ENCODE data around the gene CIRBP. TPM values are rescaled to one million over a fixed set of nuclear protein-coding genes. Genes with fewer than 3 reads are reported as not detected.

CIRBP gene
- total and polyA plus RNA-seq, 9 of the 15 experiments (the other 6 are each of a cell fraction or from before 2014, with no cell fraction given) = 20.5 to 327 (median 176) TPM

DNA sequence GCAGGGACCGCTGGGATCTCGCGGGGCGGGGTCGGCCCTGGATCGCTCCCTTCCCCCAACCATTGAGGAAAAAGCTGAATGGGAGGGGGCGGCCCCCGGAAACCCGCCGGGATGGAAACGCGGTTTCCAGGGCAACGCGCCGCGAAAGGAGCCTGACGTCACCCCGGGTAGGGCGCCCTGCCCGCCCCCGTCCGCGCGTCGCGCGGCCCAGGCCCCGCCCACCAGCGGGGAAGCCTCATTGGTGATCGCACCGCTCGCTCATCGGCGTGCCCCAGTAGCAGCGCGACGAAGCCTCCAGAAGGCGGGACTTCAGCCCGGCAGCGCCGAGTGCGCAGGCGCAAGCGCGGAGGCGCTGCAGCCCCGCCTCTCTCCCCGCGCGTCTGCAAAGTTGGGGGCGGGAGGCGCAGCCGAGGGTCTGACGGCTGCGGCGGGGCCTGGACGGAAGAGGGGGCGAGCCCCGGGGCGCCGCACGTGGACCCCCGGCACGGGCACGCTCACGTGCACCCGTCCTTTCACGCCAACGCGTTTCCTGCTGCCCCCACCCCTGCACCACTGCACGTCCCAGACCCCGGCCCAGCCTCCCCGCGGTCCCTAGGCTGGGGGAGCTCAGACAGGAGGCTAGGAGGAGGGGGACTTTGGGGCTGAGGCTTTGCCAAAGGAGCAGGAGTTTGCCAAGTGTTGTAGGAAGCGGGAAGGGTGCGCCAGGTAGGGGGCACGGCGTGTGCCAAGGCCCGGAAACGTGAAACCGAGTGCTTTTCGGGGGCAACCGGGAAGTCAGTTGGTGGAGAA lies 8.2 kb upstream of the CIRBP start:
- H3K4me2 ChIP-seq (ENCODE audit: insufficient read depth, low read length) = peak overlapping the region; percentile 84
- H4K20me1 ChIP-seq (replicated peaks; ENCODE audit: control insufficient read depth, insufficient read depth, low read length) = 0 out of 2 replicates have a peak, but pooled peaks cover 7% of the 10 kb centered on the region
- H3K9me3 ChIP-seq (replicated peaks; ENCODE audit: control insufficient read depth, insufficient read depth, low read depth, low read length) = no peaks in the 10 kb centered on the region
- H3K27me3 ChIP-seq (ENCODE audit: control insufficient read depth in 2 of 2, insufficient read depth in 2 of 2, low read length in 2 of 2) = no peaks in the 10 kb centered on the region
- intact Hi-C loops (cut with micrococcal nuclease) = no loop called here
- H3K9ac ChIP-seq (ENCODE audit: insufficient read depth in 1 of 2, low read depth in 2 of 2, low read length in 2 of 2) = peak overlapping the region; percentile 71 to 92
- DNase-seq (ENCODE audit: extremely low read depth in 1 of 4, low spot score in 3 of 4) (peak; percentile 89 to 98 (median 93)), FAIRE-seq (peak; percentile 92), ATAC-seq (peak; percentile 90)
- peaks cover 26% of the 10 kb centered on the region; the same call in 2 of the 3 replicates for H3K36me3 ChIP-seq (ENCODE audit: control insufficient read depth, insufficient read depth, low read length)
- H2AFZ ChIP-seq (ENCODE audit: low read depth, low read length) = peak overlapping the region; percentile 52
- H3K27ac ChIP-seq (ENCODE audit: extremely low read depth, low read depth, low read length) = peak overlapping the region; percentile 83
- H3K9me1 ChIP-seq (ENCODE audit: control insufficient read depth, insufficient read depth, low read length) = no peaks in the 10 kb centered on the region
- BruUV-seq (replicated peaks) = no TSS peak
- in situ Hi-C loops (cut with MboI) = no loop called here
- CTCF ChIA-PET (ENCODE audit: low intra/inter-chr PET ratio) = no interaction called here
- WGBS (ENCODE audit: insufficient coverage, low coverage, missing lambda C conversion rate) = 4% methylated on average over 50 of the region's 83 CpGs
- POLR2A ChIA-PET = interaction anchor here (1.9 to 2.6 kb wide), 3 partner anchors 8 to 12 kb away, joined by 8 to 14 read pairs (median 9); partner anchors contain the start of gene CIRBP
- peaks cover 61 to 95% of the 10 kb centered on the region in 2 experiments for H3K4me1 ChIP-seq (replicated peaks in 1 of 2; ENCODE audit: control insufficient read depth in 2 of 2, insufficient read depth in 2 of 2, low read length in 2 of 2)
- H3K79me2 ChIP-seq (ENCODE audit: control insufficient read depth, insufficient read depth, low read length) = peaks cover 21% of the 10 kb centered on the region
- peak overlapping the region; percentile 66 for H3K4me3 ChIP-seq
- TF ChIP-seq ZBTB40 (IDR thresholded peaks at IDR 0.05) = 0 out of 2 replicates have a peak, but pooled peaks have one; percentile 11
- TF ChIP-seq ZBTB40 (CRISPR knock-in tag; IDR thresholded peaks at IDR 0.05) = no peak
- TF ChIP-seq ZMIZ1 (IDR thresholded peaks at IDR 0.05; ENCODE audit: low read depth in 2 of 2, low read length in 2 of 2) = no peak

All from K562 (cell line).